GM19025 (cell line): Measurements from ENCODE around the gene ELFN2.

ENCODE experiments used
- ATAC-seq: cut with Tn5 transposase; IDR thresholded peaks from one replicate; pipeline ENCODE4 v1.9.1; 2021; ENCODE audit warnings: mild to moderate bottlenecking, low read depth, moderate library complexity; ENCODE audit not compliant: unreplicated experiment

Gene ELFN2

GRCh38 chr22:37456346-37456745, 29.1 kb upstream of the ELFN2 start:
- no peak for ATAC-seq

DNA sequence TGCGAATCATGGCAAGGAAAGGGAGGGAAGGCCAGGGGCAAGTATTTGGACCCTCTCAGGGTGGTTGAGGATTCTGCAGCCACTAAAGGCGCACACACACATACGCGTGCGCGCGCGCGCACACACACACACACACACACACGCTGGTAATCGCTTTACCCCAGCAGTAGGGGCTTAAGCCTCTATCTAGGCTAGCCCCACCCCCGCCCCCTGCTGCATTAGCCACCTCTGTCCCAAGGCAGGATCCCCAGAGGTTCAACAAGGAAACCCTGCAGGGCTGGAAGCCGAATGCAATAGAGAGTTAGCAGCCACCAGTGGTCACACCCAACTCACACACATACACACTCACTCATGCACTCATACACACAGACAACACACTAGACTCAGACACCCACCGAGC, 28.6 kb upstream of the ELFN2 start:
- ATAC-seq: no peak

DNA sequence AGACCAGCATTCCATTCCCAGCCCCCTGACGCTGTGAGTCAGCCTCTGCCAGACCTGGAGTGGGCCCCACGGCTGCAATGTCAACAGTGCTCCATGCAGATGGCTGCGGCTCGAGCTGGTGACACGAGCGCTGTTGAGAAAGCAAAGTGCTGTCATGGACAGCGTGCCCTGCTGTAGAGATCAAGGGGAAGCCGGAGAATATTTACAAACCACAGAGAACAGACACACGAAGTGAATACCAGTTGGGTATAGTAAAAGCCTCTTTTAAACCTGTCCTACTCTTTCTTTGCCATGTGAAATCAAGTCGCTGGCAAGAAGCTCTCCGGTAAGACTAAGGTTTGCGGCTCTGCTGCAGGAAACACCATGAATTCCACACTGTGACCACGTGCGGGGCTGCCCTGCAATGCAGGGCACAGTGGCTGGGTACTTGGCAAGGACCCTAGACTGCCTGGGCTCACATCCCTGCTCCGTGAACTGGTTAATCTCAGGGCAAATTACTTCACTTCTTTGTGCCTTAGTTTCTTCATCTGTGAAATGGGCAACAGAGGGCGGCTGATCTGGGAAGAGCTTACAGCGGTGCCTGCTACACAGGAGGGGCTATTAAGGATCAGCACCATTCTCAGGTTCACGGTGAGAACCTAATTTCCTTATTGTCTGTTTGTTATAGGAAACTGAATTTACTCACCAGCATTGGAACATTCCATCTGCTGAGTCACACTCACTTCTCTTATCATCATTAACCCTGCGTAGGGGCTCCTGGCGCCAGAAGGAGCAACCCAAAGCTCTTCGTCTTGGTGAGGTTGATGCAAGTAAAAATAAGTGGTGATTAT, 27.8 kb upstream of the ELFN2 start:
- no peak for ATAC-seq

DNA sequence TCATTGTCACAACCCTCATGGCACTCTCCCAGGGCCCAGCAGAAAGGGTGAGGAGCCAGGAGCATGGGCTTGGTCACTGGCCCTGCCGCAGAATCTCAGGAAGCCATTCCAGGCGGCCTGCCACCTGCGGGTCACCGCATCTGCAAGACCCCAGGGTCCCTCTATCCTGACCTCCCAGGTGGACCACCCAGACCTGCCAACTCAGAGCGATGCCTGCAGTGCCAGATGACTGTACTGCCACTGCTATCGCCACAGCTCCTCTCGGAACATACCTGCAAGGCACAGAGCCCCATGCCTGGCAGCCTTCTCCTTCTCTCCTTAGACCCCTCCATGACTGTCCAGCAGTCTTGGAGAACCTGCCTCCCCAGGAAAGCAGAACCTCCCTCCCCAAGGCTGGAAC, 26.4 kb upstream of the ELFN2 start:
- ATAC-seq: no peak

GRCh38 chr22:37451218-37451617, 23.9 kb upstream of the ELFN2 start:
- ATAC-seq: no peak

DNA sequence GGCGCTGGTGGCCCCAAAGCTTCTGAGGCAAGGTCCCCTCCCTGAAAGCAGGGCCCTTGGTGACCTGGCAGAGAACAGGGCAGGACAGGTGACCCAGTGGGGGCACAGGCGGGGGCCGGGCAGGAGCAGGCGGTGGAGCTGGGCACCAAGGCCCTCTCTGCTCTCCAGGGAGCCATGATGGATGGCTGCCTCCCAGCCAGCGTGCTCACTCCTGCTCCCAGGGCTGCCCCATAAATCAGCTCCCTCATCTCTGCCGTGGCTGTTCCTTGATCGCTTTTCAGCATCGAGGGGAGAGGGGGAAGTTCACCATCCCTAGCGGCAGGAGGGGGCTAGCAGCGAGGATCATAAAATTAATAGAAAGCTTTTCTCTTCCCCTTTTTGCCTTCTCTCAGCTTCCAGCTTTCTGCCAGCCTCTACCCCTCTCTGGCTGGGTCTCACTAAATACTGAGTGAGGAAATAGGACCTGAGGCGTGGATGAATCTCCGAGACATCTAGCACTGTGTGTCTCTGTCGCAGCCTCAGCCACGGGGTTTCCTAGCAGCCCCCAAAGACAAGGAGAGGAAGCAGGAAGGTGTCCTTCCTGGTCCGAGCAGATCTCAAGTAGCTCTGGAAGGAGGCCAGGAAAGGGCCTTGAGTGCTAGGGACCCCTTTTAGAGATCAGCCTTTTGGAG, 22.2 kb upstream of the ELFN2 start:
- ATAC-seq: no peak

DNA sequence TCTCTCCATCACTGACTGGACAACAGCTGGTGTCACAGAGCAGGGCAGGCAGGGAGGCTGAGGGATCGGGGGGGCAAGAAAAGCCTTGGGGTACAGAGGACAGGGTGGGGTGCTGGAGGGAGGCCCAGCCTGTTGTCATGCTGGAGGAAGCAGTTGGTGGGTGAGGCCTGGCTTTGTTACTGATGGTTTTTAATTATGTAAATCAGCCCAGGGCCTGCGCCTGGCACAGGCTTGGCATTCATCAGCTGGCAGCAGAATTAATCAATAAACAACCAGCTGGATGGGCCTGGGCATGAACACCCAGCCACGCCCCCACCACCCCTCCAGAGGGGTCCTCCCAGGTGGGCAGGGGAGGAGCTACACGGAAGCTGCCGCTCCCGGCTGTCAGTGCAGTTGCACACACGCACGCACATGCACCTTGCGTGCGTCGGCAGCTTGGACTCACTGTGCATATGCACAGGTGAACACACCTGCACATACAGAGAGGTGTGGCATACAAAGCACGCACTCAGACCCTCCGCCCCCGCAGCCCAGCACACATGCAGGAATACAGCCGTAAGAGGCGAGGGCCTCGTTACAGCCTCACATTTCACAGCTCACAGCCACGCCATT, 21.3 kb upstream of the ELFN2 start:
- no peak for ATAC-seq

DNA sequence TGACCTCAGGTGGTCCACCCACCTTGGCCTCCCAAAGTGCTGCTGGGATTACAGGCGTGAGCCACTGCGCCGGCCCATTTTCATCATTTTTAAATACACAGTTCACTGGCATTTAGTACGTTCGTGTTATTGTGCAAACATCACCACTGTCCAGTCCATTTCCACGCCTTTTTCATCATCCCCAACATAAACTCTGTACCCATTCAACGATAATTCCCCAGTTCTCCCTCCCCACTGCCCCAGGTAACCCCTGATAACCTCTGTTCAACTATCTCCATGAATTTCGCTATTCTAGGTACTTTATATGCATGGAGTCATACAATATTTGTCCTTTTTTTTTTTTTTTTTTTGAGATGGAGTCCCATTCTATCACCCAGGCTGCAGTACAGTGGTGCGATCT, 18.2 kb upstream of the ELFN2 start:
- no peak for ATAC-seq

GRCh38 chr22:37443977-37444376, 16.7 kb upstream of the ELFN2 start:
- ATAC-seq: no peak

- ATAC-seq: no peak
Observed at GRCh38 chr22:37443086-37443485, 15.8 kb upstream of the ELFN2 start.

DNA sequence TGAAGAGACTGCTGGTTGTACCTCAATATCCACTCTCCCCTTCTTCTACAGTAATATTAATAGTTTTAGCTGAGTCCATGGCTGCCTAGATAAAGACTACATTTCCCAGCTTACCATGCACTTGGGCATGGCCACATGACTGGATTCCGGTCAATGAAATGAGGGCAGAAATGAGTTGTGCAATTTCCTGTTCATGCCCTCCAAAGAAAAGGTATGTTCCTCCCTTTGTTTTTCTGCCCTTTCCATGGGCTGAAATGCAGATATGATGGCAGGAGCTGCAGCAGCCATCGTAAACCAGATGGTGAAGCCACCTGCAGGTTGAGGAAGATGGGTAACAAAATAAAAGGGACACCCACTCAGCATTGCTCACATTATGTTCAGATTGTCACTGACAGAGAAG, 15.3 kb upstream of the ELFN2 start:
- no peak for ATAC-seq

- no peak for ATAC-seq
Observed at GRCh38 chr22:37442135-37442534, 14.9 kb upstream of the ELFN2 start.

GRCh38 chr22:37440875-37441274, 13.6 kb upstream of the ELFN2 start:
- ATAC-seq: no peak

DNA sequence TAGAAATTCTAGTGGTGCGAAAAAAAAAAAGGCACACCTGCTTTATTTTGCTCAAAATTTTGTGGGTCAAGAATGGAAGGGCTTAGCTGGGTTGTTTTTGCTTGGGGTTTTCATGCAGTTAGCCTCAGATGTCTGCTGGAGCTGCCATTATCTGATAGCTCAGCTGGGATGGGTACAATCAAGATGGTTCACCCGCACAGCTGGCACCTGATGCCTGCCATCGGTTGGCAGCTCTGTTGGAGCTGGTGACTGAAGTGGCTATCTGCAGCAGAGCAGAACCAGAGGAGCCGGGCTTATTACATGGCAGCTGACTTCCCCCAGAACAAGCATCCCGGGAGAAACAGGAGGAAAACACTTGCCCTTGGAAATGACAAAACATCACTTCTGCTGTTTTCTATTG, 12.1 kb upstream of the ELFN2 start:
- ATAC-seq: no peak

GRCh38 chr22:37435970-37436603, 8.8 kb upstream of the ELFN2 start:
- no peak for ATAC-seq

DNA sequence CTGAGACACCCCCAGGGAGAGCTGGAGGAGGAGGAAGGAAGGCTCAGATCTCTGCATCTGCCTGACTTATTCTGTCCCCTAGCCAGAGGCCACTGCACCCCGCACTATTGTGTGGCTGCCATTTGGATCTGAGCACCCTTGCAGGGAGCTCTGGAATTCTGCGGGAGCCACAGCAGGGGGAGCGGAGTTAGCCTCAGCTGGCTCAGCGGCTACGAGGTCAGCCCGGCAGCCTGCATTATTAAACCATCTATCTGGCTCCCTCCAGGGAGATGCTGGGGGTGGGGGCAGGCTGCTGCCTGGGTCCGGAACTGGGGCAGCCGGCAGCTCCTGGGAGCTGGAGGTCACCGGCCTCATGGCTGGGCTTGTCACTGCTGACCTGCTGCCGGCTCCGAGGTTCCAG, 6.5 kb upstream of the ELFN2 start:
- ATAC-seq: no peak

- ATAC-seq: no peak
Observed at GRCh38 chr22:37432708-37433054, 5.4 kb upstream of the ELFN2 start.

GRCh38 chr22:37431801-37432707, 4.8 kb upstream of the ELFN2 start:
- ATAC-seq: no peak

DNA sequence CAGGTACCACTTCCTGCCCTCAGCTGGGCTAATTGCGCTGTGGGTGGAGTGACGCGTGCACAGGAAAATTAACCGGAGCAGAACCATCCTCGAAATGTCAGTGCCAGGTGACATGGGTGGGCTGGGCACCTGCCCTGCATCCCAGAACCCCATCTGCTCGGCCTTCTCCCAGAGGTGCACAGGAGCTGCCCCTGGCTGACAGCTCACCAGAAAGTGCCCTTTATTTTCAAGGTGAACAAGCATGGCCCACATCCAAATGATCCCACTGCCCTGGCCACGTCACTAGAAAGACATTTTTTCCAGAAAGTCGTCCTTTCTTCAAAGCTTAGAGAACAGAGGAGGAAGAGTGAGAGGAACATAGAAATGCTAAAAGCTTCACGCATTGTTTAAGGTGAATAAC, 4.1 kb upstream of the ELFN2 start:
- no peak for ATAC-seq

DNA sequence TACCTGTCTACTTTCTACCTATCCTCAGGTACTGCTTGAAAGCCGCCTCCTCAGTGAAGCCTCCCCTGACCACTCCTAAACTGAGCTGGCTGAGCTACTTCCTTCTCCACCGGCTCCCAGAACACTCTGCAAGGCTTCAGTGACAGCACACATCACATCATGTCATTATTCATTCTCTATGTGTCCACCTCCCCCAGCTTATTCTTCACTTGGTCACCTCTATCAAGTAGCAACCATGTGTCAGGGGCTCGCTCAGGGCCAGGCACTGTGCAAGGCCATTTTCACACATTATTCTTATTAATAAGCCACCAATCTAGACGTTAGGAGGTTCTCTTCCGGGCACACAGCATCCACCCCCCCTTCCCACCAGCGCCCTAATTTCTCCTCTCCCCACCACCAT, 3.7 kb upstream of the ELFN2 start:
- no peak for ATAC-seq
